NCI-H2029 (cell line): ENCODE data around the gene LAMB2.

Experiments
- DNase-seq: peaks from one replicate; lab custom pipeline; 2025; lab: John Stamatoyannopoulos, UW

Gene LAMB2

DNA sequence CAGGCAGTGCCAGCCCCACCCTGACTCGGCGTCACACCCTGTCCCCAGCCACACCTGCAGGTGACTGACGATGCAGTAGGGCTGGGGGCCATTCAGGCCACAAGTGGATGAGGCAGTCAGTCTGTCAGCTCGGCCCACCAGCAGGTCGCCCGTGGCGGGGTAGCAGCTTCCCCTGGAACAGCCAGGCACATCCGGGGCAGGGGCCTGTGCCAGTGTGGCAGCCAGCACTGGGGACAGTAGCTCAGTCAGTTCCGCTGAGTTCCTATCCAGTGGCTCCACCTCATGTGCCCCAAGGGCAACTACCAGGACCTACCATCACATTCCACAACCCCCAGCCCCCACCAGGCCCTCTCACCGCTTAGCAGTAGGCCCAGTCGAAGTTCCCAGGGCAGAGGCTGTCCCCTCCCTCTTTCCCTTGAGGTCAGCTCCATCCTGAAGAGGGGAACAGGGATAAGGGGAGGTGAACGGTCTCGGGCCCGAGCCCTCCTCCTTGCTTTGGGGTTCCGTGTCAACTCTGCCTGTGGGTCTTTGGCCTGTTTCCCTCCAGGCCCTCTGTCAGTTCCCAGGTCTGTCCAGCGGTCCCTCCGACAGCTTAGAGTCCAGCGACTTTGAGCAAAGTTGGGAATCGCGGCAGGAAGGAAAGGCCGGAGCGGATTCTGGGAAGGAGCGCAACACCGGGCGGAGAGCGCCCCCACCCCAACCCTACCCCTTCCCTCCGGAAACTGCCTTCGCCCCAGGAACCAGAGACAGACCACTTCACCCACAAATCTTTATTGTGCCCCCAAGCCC lies at the start of gene LAMB2:
LAMB2 (minus strand) TSS at position 614 of the 789 bp plus-strand sequence; CDS start at position 431, 183 bp downstream.
- DNase-seq = no peak

GRCh38 chr3:49181351-49181750 lies 48.5 kb upstream of the LAMB2 start:
- DNase-seq = no peak

GRCh38 chr3:49180116-49180515 lies 47.3 kb upstream of the LAMB2 start:
- DNase-seq = no peak

DNA sequence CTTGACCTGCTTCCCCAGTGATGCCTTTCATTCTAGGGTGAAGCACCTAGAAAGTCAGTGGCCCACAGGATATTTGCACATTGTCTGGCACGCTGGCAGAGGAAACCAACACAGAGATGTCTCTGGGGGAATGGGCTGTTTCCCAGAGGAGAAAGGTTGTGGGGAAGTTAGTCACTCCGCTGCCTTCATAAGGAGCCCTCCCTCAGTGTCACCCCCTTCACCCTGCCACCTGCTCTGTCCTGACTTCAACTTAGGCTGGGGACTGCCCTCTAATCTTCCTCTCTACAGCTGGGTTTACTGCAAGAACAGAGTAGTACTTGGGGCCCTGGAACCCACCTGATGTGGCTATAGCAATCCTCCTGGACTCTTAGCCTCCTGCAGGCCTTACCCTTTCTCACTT lies 44.2 kb upstream of the LAMB2 start:
- DNase-seq = no peak

DNA sequence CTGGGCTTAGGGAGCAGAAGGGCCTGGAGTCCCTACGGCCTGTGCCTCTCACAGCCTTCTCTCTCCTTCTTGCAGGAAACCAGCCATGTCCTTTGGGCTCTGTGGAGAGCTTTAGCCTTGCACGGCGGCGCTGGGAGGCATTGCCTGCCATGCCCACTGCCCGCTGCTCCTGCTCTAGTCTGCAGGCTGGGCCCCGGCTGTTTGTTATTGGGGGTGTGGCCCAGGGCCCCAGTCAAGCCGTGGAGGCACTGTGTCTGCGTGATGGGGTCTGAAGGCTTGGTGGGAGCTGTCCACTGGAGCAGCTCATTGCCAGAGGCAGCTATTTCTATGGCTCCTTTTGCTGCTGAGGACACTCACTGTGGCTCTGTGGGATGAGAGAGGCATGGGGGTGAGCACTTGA lies 42.7 kb upstream of the LAMB2 start:
- no peak for DNase-seq

GRCh38 chr3:49174397-49174985 lies 41.6 kb upstream of the LAMB2 start:
- DNase-seq = no peak

GRCh38 chr3:49173792-49174170 lies 40.9 kb upstream of the LAMB2 start:
- DNase-seq = no peak

- DNase-seq = peak; percentile 43
These were observed 40.4 kb upstream of the LAMB2 start for GRCh38 chr3:49173116-49173791.

- no peak for DNase-seq
These were observed 39.7 kb upstream of the LAMB2 start for GRCh38 chr3:49172551-49173041.

DNA sequence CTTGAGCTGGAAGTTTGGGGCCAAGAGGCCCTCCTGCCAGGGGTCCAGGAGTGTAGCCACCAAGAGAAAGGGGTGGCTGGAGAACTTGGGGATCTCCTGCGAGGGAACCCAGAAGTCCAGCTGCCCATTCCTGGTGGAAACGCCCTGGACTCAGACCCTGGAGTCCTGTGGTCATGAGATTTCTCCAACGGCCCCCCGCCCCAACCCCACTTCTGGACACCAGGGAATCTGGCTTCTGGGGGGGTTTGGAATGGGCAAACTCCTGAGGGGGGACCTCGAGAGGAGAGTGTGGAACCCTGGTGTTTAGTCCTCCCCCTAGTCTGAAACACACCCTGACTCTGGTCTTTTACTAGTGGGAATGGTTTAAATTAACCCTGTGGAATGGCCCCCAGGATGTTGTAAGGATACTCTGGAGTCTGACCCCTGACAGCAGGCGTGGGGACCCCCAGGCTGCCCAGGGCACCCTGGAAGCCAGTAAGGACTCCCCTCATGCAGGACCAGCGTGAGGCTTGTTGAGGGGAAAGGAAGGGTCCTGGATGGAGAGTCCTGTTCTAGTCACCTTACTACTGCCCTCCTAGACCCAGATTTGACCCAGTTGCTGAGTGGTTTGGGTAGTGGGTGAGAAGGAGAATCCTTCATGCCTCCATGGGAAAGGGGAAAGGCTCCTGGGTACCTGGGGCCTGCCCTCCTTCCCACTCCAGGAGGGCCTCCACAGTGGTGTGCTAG lies 39.1 kb upstream of the LAMB2 start:
- DNase-seq = no peak

DNA sequence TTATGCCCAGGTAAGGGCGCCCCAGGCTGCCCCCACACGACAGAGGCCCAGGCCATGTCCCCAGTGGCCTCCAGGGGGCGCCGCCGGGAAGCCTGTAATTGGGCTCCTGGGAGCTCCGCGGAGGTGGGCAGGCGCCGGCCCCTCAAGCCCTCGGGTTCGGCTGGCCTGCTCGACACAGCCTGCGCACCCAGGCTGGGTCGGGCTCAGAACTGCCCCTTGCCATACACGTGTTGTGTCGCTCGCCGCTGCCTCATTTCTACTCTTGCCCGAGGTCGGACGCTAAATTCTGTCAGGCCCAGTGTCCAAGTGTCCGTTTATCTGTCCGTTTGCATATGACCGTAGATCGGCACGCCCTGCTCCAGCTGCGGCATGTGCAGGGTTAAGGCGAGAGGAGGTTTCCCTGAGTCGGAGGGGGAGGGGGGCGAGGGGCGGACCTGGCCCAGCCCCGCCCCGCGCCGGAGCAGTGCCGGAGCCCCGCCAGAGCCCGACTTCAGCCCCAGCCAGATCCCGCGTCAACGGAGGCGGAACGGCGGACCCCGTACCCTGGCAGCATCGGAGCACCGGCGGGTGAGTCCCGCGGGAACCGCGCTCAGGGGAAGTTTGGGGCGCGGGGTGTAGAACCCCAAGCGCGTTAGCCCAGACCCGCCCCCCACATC lies 38.4 kb upstream of the LAMB2 start, which contains the start of gene KLHDC8B:
KLHDC8B (plus strand) TSS at position 480 of the 656 bp plus-strand sequence. CDS start 1,172 bp downstream, outside the sequence.
- DNase-seq = peak; percentile 45

GRCh38 chr3:49170744-49171118 lies 37.9 kb upstream of the LAMB2 start:
- DNase-seq = no peak

DNA sequence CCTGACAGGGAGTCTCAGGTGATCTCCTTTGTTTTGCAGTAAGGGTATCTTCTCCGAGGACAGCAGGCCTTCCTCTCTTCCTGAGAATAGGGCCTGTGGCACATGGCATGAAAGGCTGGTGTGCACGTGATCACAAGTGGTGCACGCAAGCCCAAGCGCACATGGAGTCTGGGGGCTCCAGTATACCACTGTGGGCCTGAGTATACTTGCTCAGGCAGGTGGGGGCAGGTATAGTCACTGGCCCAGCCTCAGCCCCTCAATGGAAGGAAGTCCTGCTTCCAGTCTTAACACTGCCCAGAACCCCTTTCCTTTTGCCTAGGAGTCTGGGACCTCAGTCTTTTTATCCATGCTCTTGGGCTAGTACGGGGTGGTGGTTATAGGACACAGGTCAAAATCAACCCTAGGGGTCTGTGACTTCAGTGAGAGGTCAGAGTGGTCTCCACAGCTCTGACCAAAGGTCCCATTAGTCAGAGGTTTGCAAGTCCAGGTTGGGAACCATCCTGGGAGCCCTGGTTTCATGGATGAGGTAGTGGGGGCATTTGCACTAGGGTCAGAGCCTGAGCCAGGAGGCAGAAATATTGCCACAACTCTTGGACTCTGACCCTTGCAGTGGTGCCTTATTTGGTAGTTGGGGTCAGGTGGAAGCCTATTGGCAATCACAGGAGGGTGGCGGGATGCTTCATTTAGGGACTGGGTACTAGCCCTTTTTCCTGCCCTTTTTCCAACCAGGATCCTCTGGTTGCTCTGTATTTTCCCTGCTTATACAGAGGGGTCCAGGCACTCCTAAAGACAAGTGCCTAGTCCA lies 34.1 kb upstream of the LAMB2 start:
- no peak for DNase-seq

DNA sequence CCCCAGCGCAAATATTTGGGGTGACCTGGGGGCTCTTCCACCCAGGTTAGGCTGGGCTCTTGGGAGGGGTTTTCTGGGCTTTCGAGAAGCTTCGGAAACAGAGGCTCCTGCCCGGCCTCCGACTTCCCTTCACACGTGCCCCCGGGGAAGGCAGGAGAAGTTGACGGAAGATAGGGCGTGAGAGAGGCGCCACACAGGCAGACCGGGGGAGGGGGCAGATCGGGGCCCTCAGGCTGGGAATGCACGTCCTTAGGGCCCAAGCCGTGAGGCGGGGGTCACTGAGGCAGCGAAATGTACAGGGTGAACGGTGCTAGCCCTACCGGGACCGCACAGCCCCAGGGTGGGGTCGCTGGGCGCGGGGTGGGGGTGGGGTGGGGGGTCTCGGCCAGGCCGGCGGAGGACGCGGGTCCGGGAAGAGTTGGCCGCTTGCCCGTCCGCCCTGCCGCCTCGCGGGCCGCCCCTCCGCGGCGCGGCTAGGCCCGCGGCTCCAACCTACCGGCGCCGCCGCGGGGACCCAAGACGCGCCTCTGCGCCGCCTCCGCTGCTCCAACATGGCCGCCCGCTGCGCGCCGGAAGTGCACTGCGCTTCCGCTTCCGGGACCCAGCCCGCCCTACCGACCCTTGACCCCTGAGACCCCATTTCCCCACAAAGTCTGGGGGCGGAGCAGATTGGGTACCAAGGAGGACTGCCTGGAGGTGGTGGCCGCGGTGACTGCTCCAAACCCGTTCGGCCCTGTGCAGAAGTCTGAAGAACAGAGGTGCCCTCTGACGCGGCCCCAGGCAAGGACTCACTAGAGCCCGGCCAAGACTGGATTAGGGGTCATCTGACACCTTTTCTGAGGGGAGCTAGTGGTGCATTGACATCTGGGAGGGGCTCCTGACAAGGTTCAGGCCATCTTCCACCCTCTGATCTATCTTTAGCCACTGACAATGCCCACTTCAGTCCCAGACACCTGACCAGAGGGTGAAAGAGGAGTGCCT lies 33.2 kb upstream of the LAMB2 start, which contains the start of gene CCDC71:
CCDC71 (minus strand) TSS at position 561 of the 981 bp plus-strand sequence. CDS start 2,123 bp downstream, outside the sequence.
- peak; percentile 47 for DNase-seq

DNA sequence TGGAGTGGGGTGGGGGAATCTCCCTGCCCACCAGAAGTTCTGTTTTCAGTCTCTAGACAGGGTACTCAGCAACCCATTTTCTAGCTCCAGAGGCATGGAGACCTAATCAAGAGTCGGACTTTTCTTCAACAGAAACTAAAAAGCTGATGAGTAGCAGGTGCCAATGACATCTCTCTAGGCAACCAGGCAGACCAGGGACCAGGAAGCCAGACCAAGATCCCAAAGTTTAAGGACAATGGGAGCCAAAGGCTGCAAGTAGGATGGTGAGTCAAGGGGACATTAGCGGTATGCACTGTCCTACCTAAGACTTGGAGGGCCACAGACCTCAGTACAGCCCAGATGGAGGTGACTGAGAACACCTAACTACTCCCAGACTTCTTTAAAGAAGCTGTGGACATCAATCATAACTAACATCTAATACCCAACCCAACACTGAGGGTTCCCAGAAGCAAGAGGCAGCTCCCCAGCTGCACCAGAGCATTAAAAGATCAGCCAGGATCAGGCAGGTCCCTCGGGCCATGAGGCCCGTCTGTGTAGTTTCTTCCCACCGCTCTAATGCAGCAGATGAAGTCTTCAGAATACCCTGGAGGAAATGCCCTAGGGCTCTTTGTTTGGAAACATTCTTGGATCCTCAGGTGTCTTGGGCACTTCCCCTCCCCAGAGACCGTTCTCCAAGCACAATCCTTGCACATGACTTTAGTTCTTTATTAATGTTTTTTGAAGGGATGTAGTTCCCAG lies 32.3 kb upstream of the LAMB2 start:
- DNase-seq = no peak

DNA sequence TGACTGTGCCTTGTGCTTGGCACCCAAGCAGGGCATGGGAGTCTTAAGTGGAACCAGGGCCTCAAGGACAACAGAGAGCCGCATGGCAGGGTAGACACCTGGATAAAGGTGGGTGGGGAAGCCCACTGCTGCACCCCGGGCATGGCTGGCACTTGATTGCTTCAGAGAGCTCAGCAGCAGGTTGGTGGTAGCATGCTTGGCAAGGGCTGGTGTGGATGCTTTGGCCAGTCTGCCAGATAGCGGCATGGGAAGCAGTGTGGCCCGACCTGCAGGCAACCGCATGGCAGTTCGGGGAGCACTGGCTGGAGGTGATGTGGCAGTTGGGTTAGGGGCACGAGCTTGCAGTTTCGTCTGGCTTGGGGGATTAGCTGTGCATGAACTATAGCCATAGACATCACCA lies 30.8 kb upstream of the LAMB2 start:
- no peak for DNase-seq

DNA sequence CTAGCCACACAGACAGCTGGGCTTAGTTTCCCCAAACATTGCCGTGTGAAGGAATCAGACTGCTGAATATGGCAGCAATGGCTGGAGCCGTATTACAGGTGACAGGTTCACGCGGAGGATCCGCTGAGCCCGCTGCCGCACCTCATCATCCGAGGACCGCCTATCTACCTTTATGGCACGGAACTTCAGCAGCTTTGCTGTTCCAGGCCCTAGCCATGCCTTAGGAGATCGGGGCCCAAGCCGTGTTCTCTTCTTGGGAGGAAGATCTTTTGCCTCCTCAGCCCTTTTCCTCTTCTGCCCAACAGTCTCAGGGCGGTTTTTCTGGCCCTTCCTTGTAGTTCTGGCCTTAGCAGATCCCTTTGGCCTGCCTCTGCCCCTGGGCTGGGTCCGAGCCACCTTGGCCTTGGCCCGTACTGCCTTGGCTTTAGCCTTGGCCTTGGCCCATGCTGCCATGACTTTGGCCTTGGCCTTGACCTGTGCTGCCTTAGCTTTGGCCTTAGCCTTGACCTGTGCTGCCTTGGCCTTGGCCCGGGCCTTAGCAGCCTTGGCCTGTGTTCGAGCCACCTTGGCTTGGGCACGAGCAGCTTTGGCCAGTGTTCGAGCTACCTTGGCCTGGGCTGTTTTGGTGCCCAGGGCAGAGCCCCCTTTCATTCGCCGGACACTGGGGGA lies 30.0 kb upstream of the LAMB2 start:
- DNase-seq = no peak
